DMS79 (cell line): ENCODE results near the gene PECR.

Experiments
- DNase-seq: peaks from one replicate; lab custom pipeline; 2025; lab: John Stamatoyannopoulos, UW

Gene PECR

DNA sequence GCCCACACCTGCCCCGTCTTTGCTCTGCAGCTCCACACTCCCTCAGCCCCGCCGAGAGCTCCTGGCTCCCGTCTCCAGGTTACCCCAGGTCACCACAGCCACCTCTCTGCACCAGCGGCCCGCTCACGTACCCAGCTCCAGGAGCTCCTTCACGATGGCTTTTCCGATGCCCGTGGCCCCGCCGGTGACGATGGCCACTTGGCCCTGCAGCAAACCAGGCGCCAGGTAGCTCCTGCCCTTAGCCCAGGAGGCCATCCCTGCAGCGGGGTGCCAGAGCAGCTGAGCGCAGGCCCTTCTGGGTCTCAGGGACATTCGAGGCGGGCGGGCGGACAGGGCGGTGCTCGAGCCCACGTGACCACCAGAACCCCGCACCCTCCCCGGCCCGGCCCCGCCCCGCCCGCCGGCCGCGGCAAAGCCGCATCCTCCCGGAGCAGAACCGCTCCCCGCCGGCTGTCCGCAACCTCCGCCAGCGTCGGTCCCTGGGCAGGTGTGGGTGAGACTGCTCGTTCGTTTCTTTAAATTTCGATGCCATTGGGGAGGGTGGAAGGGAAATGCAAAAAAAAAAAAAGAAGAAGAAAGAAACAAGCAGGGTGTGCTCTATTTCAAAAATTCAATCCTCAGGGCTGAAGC lies at the start of gene PECR, which contains the start of gene TMEM169:
TSS of gene PECR (minus strand) at position 323 of the 630 bp plus-strand sequence. CDS start at position 255, 68 bp downstream.
TSS of gene TMEM169 (plus strand) at position 433 of the 630 bp plus-strand sequence. CDS start 14,045 bp downstream, outside the sequence.
- peak; percentile 72 for DNase-seq

GRCh38 chr2:216130346-216130971 lies 48.9 kb upstream of the PECR start:
- DNase-seq, result no peak

GRCh38 chr2:216126943-216127342 lies 45.3 kb upstream of the PECR start:
- DNase-seq, result no peak

- no peak for DNase-seq
Measured at GRCh38 chr2:216121255-216121654, 39.6 kb upstream of the PECR start.

DNA sequence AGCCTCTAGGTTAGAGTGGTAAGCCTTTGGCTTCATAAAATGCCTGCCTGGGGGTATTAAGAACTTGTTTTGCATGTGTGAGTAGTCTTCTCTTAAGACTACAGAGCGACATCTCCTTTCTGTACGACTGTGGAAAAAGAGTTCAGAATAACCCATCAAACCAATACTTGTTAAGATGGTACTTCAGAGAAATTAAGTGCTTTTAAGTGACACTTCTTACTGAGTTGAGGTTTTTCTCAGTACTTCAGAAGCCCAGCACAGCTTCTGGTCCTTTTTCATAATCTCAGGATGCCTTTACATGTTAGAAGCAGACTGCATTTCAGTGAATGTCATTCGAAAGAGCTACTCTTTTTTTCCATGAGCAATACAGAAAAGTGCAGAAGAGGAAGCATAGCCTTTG lies 38.4 kb upstream of the PECR start:
- DNase-seq, result peak; percentile 96

GRCh38 chr2:216119146-216119545 lies 37.5 kb upstream of the PECR start:
- peak; percentile 7 for DNase-seq

GRCh38 chr2:216118474-216118873 lies 36.9 kb upstream of the PECR start:
- no peak for DNase-seq

DNA sequence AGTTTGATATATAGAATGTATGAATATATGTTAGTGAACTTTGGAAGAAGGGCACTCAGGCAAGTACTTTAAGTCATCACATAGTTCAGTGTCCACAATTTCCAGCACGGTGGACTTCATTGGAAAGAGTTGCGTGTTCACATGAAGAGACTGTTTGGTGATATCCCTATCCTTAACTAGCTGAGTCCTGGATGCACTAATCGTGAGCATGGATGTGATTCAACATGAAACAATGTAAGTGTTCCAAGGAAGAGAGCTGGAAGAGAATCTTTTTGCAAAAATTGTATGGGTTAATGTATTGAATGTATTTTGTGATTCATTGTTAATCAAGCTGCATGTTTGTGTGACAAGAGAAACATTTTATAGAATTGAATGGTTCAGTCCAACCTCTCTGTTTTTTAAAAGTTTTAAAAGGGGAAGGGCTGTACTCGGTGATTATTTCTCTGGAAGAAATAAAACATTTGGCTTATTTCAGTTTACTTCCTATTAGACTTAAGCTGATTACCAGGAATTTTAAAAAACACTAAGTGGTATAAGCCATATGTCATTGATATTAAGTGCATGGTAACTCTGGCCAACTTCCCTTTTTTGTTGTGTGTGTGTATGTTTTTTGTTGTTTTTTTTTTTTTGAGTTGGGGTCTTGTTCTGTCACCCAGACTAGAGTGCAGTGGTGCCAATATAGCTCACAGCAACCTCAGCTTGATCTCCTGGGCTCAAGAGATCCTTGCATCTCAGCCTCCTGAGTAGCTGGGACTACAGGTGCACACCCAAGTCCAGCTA lies 36.1 kb upstream of the PECR start:
- no peak for DNase-seq

- no peak for DNase-seq
Measured at GRCh38 chr2:216116418-216116817, 34.8 kb upstream of the PECR start.

DNA sequence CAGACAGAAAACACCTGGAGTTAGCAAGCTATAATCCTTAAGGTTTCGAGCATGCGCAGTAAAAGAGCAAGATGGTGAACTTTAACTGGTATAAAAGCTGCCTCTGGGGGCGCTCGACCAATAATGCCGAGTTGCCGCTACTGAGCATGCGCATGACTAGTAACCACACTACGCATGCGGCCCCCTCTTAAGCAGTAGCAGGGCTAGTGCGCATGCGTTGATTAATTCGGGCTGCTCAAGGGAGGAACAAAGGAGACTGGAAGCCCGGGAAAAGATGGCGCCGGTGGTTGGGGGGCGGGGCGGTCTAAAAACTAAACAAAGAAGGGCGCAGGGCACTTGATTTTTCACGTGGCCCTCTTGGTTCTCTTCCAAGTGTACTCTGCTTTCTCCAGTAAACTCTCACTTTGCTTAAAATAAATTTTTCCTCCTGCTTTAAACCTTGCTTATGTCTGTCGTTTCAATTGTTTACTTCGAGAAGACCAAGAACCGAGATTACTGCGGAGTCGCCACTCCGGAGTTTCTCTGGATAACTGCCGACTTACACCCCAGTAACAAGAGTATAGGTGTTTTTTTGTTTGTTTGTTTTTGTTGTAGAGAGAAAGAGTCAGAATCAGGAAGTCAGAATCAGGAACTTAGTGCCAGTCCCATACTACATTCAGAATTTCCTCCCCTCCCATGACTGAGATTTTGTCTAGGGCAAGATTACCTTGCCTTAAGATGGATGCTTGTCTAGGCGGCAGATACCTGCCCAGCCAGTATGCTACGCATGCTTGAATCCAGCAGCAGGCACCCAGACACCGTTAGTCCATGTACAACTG lies 33.3 kb upstream of the PECR start:
- DNase-seq, result peak; percentile 95

DNA sequence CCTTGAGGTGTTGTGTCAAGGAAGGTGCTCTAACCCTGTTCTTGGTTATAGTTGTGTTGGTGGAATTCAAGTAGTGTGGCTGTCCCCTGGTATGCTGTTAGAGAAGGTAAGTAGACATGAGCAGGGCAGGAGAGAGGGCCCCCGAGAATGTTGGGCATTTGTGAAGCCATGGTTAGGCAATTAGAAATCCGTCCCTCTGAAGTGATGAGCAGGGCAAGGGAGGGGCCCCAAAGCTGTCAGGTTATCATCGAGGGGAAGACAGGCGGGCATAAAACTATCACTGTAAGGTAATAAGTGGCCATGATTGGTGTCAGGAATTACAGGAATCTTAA lies 32.7 kb upstream of the PECR start:
- DNase-seq, result no peak

DNA sequence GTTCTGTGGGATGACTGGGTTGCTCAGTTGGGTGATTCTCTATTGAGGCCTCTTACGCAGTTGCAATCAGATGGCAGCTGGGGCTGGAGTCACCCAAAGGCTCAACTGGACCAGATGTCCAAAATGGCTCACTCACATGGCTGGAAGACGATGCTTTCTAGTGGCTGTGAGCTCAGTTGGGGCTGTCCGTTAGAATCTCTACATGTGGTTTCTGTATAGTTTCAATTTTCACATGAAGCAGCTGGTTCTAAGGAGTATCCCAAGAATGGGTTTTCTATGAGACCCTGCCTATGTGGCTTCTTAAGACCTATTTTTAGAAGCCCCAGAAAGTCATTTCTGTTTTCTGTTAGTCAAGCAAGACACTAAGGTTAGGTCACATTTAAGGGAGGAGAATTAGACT lies 32.0 kb upstream of the PECR start:
- DNase-seq, result no peak

- no peak for DNase-seq
Measured at GRCh38 chr2:216112926-216113325, 31.3 kb upstream of the PECR start.

GRCh38 chr2:216111122-216111521 lies 29.5 kb upstream of the PECR start:
- DNase-seq, result no peak

- no peak for DNase-seq
Measured at GRCh38 chr2:216110620-216111019, 29.0 kb upstream of the PECR start.

DNA sequence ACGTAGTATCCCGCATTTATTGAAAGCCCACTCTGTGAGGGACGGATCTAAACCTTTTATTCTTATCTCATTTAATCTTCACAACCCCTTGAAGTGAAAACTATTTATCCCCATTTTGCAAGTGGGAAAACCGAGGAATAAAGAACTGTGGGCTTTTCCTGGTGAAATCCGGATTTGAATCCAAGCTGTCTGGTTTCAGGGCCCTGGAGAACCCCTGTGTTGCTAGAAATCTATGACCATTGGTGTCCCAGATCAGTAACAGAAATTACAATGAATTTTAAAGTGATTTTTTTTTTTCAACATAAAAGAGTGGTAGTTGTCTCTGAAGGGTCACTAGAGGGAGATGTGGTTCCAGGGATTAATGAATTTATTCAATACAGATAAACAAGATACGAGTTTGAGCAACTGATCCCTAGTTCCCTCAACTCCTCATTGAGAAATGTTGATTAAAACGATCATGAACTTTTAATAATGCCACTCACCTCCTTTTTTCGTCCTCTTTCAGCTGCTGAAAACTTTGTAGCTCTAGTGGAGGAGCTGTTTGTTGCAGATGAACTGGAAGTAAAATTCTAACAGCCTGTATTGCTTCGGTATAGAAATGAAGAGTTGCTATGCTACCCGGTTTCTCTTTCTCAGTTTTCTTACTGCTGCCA lies 28.5 kb upstream of the PECR start:
- DNase-seq, result peak; percentile 1

GRCh38 chr2:216108967-216109921 lies 27.6 kb upstream of the PECR start, which contains the start of gene XRCC5:
XRCC5 (plus strand) TSS chr2:216109348; CDS start chr2:216109437, 89 bp downstream.
- peak; percentile 89 for DNase-seq

DNA sequence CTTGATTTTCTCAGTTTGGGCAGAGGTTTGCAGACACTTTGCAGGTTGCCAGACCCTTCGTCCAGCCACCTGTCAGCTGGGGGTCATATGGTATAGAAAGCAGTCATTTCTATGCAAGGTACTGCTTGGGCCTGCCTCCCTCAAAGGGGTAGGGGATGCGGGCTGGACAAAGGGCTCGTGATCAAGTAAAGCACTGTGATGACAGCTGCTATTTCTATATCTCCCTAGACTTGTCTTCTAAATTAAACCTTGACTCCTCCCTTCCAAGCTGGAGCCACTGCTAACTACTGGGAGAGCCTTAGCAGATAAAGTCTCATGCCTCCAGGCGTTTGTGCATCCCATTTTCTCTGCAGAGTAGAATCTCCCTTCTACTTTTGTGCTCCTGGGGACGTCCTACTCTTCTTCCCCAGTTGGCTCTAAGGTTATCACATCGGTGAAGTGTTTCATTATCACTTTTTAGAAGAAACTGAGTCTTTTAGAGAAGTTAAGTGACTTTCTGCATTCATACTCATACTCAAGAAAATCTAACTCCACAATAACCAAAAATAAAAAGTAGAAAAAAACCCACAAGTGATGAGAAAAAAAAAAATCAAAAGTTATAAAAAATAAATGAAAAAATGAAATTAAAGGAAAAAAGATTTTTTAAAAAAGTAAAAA lies 26.8 kb upstream of the PECR start:
- no peak for DNase-seq

- no peak for DNase-seq
Measured at GRCh38 chr2:216107760-216108159, 26.2 kb upstream of the PECR start.

- no peak for DNase-seq
Measured at GRCh38 chr2:216107320-216107719, 25.7 kb upstream of the PECR start.
